ENCODE data around the gene PDZD2. TPM values are rescaled to one million over a fixed set of nuclear protein-coding genes. Genes with fewer than 3 reads are reported as not detected.

Gene PDZD2
- total RNA-seq, 1 experiment from 2014 or later: 2.2 TPM

GRCh38 chr5:31833710-31834109 is 194.8 kb downstream of the PDZD2 start:
- Histone ChIP-seq H3K27ac (ENCODE audit: low read depth, low read length, poor library complexity, severe bottlenecking) (no peak overlapping the region), H3K27me3 (replicated peaks; ENCODE audit: insufficient read depth, low read depth, low read length, poor library complexity) (no peaks in the 10 kb centered on the region), H3K9me3 (ENCODE audit: low read depth, low read length, poor library complexity, severe bottlenecking) (peaks cover 3% of the 10 kb centered on the region), H3K36me3 (ENCODE audit: insufficient read depth, low read length, poor library complexity, severe bottlenecking) (no peaks in the 10 kb centered on the region), H3K4me1 (ENCODE audit: insufficient read depth, low read length, poor library complexity, severe bottlenecking) (no peaks in the 10 kb centered on the region), H3K4me3 (ENCODE audit: low read depth, low read length, poor library complexity, severe bottlenecking) (no peak overlapping the region)
- ChIA-PET POLR2A (ENCODE audit: low non-redundant PET) (no interaction called here), CTCF (no interaction called here)
- DNase-seq (ENCODE audit: low spot score): no peak
- no TSS peak for BruUV-seq (replicated peaks)
- intact Hi-C loops (cut with micrococcal nuclease; ENCODE audit: unreplicated experiment): no loop called here
- TF ChIP-seq CTCF (conservative IDR thresholded peaks at IDR 0.05; ENCODE audit: low read depth, low read length): no peak

GRCh38 chr5:31844622-31845345 is 205.9 kb downstream of the PDZD2 start:
- H3K4me1 ChIP-seq (ENCODE audit: insufficient read depth, low read length, poor library complexity, severe bottlenecking): no peaks in the 10 kb centered on the region
- no peaks in the 10 kb centered on the region for H3K36me3 ChIP-seq (ENCODE audit: insufficient read depth, low read length, poor library complexity, severe bottlenecking)
- no peak overlapping the region for H3K4me3 ChIP-seq (ENCODE audit: low read depth, low read length, poor library complexity, severe bottlenecking)
- DNase-seq (ENCODE audit: low spot score): no peak
- TF ChIP-seq CTCF (conservative IDR thresholded peaks at IDR 0.05; ENCODE audit: low read depth, low read length) (no peak), EZH2 (IDR thresholded peaks at IDR 0.05; ENCODE audit: borderline replicate concordance, low read depth, low read length, poor library complexity, severe bottlenecking) (no peak)
- POLR2A ChIA-PET (ENCODE audit: low non-redundant PET): no interaction called here
- no peaks in the 10 kb centered on the region for H3K27me3 ChIP-seq (replicated peaks; ENCODE audit: insufficient read depth, low read depth, low read length, poor library complexity)
- H3K9me3 ChIP-seq (ENCODE audit: low read depth, low read length, poor library complexity, severe bottlenecking): no peaks in the 10 kb centered on the region
- intact Hi-C loops (cut with micrococcal nuclease; ENCODE audit: unreplicated experiment): no loop called here
- H3K27ac ChIP-seq (ENCODE audit: low read depth, low read length, poor library complexity, severe bottlenecking): no peak overlapping the region
- no TSS peak for BruUV-seq (replicated peaks)
- CTCF ChIA-PET: interaction anchor here (0.6 kb wide), 1 partner anchor 136 kb away, joined by 4 read pairs; no protein-coding TSS in a partner anchor

GRCh38 chr5:31845361-31845760 is 206.4 kb downstream of the PDZD2 start:
- CTCF ChIA-PET: interaction anchor here (0.6 kb wide), 1 partner anchor 137 kb away, joined by 4 read pairs; no protein-coding TSS in a partner anchor
- no peak for DNase-seq (ENCODE audit: low spot score)

More at GRCh38 chr5:31845361-31845760, 206.4 kb downstream of the PDZD2 start:
- Histone ChIP-seq H3K9me3 (ENCODE audit: low read depth, low read length, poor library complexity, severe bottlenecking) (no peaks in the 10 kb centered on the region), H3K4me3 (ENCODE audit: low read depth, low read length, poor library complexity, severe bottlenecking) (no peak overlapping the region), H3K4me1 (ENCODE audit: insufficient read depth, low read length, poor library complexity, severe bottlenecking) (no peaks in the 10 kb centered on the region), H3K27ac (ENCODE audit: low read depth, low read length, poor library complexity, severe bottlenecking) (no peak overlapping the region), H3K27me3 (replicated peaks; ENCODE audit: insufficient read depth, low read depth, low read length, poor library complexity) (no peaks in the 10 kb centered on the region), H3K36me3 (ENCODE audit: insufficient read depth, low read length, poor library complexity, severe bottlenecking) (no peaks in the 10 kb centered on the region)
- TF ChIP-seq EZH2 (IDR thresholded peaks at IDR 0.05; ENCODE audit: borderline replicate concordance, low read depth, low read length, poor library complexity, severe bottlenecking): no peak
- no peak for TF ChIP-seq CTCF (conservative IDR thresholded peaks at IDR 0.05; ENCODE audit: low read depth, low read length)
- intact Hi-C loops (cut with micrococcal nuclease; ENCODE audit: unreplicated experiment): no loop called here
- no TSS peak for BruUV-seq (replicated peaks)
- POLR2A ChIA-PET (ENCODE audit: low non-redundant PET): no interaction called here
